ENCODE data around the gene RNASE12.

DNA sequence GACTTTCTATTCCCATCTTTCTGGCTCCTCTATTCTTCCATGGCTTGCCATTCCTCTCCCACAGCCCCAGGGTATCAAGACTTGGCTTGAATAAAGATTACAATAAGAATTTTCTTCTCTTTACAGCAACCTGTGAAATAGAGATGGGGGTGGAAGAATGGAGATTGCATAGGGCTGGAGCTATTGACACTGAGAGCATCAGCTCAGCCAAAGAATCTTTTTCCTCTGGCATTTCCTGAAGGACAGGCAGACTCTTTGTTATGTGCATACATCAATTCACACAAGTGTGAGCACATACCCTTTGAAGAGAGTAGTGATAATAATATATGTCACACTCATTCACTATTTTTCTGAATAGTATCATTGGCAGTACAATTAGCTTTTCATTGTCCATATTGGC lies 8.0 kb downstream of the RNASE12 start:
- no peak for TF ChIP-seq POLR2A (IDR thresholded peaks at IDR 0.05; ENCODE audit: low read depth, low read length)
- no peak for TF ChIP-seq TAF1 (IDR thresholded peaks at IDR 0.05; ENCODE audit: low read depth, low read length)
